Loucy (cell line): ENCODE data around the gene CYP26B1.

ENCODE experiments used
- H2AFZ ChIP-seq: fragments of 200-600 bp; sonication (generic); 2 replicates; pipeline ENCODE4 v1.6.0; 2016; ENCODE audit warnings: antibody characterized with exemption, mild to moderate bottlenecking, low read length, moderate library complexity
- H3F3A ChIP-seq: fragments of 200-600 bp; 2 replicates; pipeline ENCODE4 v1.6.0; 2016; ENCODE audit warnings: antibody characterized with exemption, low read depth, mild to moderate bottlenecking
- H3K27me3 ChIP-seq: fragments of 200-600 bp; sonication (generic); 2 replicates; pipeline ENCODE4 v1.6.1; 2014; ENCODE audit warnings: low read length, mild to moderate bottlenecking; ENCODE audit not compliant: insufficient read depth, poor library complexity, severe bottlenecking
- H3K36me3 ChIP-seq: fragments of 200-600 bp; sonication (generic); 2 replicates; pipeline ENCODE4 v1.6.1; 2016; ENCODE audit warnings: low read length; ENCODE audit not compliant: insufficient read depth
- H3K4me1 ChIP-seq: fragments of 200-600 bp; sonication (generic); 2 replicates; pipeline ENCODE4 v1.5.1; 2014; ENCODE audit warnings: low read length, mild to moderate bottlenecking; ENCODE audit not compliant: insufficient read depth, poor library complexity, severe bottlenecking
- H3K4me2 ChIP-seq: fragments of 200-600 bp; sonication (generic); 2 replicates; pipeline ENCODE4 v1.6.0; 2014; ENCODE audit warnings: antibody characterized with exemption, low read length, low read depth, mild to moderate bottlenecking; ENCODE audit not compliant: poor library complexity, severe bottlenecking
- H3K4me3 ChIP-seq: fragments of 200-600 bp; sonication (generic); 2 replicates; pipeline ENCODE4 v1.5.1; 2014; ENCODE audit warnings: low read length, mild to moderate bottlenecking, mixed read lengths; ENCODE audit not compliant: poor library complexity, severe bottlenecking
- H3K79me2 ChIP-seq: fragments of 200-600 bp; sonication (generic); 2 replicates; pipeline ENCODE4 v1.6.1; 2014; ENCODE audit warnings: low read length; ENCODE audit not compliant: insufficient read depth
- H3K9ac ChIP-seq: fragments of 200-600 bp; sonication (generic); 2 replicates; pipeline ENCODE4 v1.6.0; 2014; ENCODE audit warnings: mild to moderate bottlenecking, low read depth, low read length, moderate library complexity; ENCODE audit not compliant: poor library complexity, severe bottlenecking
- H3K9me2 ChIP-seq: fragments of 200-600 bp; sonication (generic); replicated peaks from 2 replicates; pipeline ENCODE4 v1.6.1; 2016; ENCODE audit warnings: low read depth, low read length, mixed read lengths
- H3K9me3 ChIP-seq: fragments of 200-600 bp; sonication (generic); 2 replicates; pipeline ENCODE4 v1.6.1; 2014; ENCODE audit warnings: mild to moderate bottlenecking, antibody characterized with exemption, low read length, low read depth; ENCODE audit not compliant: insufficient read depth
- H4K20me1 ChIP-seq: fragments of 200-600 bp; sonication (generic); 2 replicates; pipeline ENCODE4 v1.6.0; 2014; ENCODE audit warnings: antibody characterized with exemption, low read length, mild to moderate bottlenecking; ENCODE audit not compliant: insufficient read depth, poor library complexity, severe bottlenecking
- EZH2phosphoT487 ChIP-seq: fragments of 200-600 bp; IDR thresholded peaks from 2 replicates; pipeline ENCODE4 v1.6.1; 2018; ENCODE audit warnings: antibody characterized with exemption, mild to moderate bottlenecking, moderate library complexity, borderline replicate concordance
- TF ChIP-seq, protein P1 (sequence below): fragments of 200-600 bp; sonication (generic); conservative IDR thresholded peaks from 2 replicates; pipeline ENCODE4 v1.5.1; 2014; ENCODE audit warnings: mild to moderate bottlenecking, antibody characterized with exemption, low read length

Gene CYP26B1

DNA sequence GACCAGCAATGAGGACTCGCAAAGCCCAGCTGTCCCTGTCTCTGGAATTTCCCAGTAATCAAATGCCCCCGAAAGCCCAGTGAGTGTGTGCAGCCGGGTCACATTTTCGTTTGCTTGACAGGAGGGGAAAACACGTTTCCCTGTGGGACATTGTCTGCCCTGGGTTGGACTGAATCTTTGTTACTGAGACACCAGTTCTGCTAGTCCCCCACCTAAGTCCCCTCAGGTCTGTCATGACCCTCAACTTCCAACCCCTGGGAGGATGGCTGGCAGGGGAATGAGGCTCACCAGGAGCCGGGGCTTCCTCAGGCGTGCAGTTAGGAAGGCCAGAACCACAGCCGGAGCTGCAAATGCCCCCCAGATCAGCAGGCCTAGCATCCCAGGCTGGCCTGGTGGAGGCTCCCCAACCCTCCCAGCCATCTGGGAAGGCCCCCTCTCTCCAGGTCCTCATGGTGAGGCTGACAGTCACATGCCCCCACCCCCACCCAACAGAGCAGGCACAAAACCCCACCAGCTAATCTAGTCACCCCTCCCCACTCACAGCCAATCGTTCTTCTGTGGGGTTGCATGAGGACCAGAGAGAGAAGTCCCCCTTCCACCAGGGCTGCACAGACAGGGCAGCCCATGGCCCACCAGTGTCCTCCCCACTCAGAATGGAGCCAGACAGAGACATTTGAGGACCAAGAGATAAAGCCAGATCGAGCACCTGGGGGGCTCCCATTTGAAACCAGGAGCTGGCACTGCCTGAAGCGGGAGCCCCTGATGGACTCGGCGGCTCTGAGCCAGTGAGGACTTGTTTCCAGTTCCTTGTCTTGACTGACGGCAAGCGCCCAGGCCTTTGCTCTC, 33.6 kb downstream of the CYP26B1 start:
- Histone ChIP-seq H4K20me1 (no peaks in the 10 kb centered on the region), H3K9ac (no peak overlapping the region), H3K4me3 (no peak overlapping the region), H2AFZ (no peak overlapping the region), H3K4me2 (no peak overlapping the region), H3K79me2 (no peaks in the 10 kb centered on the region), H3K27me3 (no peaks in the 10 kb centered on the region), H3K9me2 (no peaks in the 10 kb centered on the region), H3K9me3 (no peaks in the 10 kb centered on the region; the same call in 1 of the 2 replicates), H3K36me3 (no peaks in the 10 kb centered on the region), H3K4me1 (no peaks in the 10 kb centered on the region), H3F3A (no peaks in the 10 kb centered on the region)
- no peak for TF ChIP-seq EZH2phosphoT487
- TF ChIP-seq, protein P1, sequence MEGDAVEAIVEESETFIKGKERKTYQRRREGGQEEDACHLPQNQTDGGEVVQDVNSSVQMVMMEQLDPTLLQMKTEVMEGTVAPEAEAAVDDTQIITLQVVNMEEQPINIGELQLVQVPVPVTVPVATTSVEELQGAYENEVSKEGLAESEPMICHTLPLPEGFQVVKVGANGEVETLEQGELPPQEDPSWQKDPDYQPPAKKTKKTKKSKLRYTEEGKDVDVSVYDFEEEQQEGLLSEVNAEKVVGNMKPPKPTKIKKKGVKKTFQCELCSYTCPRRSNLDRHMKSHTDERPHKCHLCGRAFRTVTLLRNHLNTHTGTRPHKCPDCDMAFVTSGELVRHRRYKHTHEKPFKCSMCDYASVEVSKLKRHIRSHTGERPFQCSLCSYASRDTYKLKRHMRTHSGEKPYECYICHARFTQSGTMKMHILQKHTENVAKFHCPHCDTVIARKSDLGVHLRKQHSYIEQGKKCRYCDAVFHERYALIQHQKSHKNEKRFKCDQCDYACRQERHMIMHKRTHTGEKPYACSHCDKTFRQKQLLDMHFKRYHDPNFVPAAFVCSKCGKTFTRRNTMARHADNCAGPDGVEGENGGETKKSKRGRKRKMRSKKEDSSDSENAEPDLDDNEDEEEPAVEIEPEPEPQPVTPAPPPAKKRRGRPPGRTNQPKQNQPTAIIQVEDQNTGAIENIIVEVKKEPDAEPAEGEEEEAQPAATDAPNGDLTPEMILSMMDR, result no peak

GRCh38 chr2:72112981-72113846, 34.4 kb downstream of the CYP26B1 start:
- H3F3A ChIP-seq, result no peaks in the 10 kb centered on the region
- H3K9ac ChIP-seq, result no peak overlapping the region
- no peak overlapping the region for H3K4me2 ChIP-seq
- no peak for TF ChIP-seq EZH2phosphoT487
- TF ChIP-seq, protein P1, result no peak
- no peaks in the 10 kb centered on the region for H3K79me2 ChIP-seq
- H4K20me1 ChIP-seq, result no peaks in the 10 kb centered on the region
- H3K36me3 ChIP-seq, result no peaks in the 10 kb centered on the region
- H3K4me3 ChIP-seq, result no peak overlapping the region
- H3K9me3 ChIP-seq, result no peaks in the 10 kb centered on the region; the same call in 1 of the 2 replicates
- H2AFZ ChIP-seq, result no peak overlapping the region
- no peaks in the 10 kb centered on the region for H3K9me2 ChIP-seq
- H3K4me1 ChIP-seq, result no peaks in the 10 kb centered on the region
- no peaks in the 10 kb centered on the region for H3K27me3 ChIP-seq

DNA sequence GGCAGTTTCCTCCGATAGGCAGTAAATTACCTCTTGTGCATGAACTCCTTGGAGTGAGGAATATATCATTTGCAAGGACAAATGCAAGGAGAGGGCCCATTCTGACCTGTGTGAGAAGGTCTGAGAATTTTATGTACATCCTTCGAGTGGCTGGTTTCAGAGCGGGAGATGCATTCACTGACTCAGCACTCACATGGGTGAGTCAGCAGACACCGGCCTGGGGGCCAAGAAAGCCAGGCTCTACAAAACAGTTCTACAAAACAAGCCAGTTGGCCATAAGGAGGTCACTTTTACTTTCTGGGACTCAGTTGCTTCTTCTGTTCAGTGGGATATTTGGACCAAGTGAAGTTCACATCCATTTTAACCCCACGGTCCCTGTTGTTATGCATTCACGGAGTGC, 35.3 kb downstream of the CYP26B1 start:
- Histone ChIP-seq H3K4me2 (no peak overlapping the region), H3F3A (no peaks in the 10 kb centered on the region), H3K27me3 (no peaks in the 10 kb centered on the region)

More for the DNA sequence above, 35.3 kb downstream of the CYP26B1 start:
- Histone ChIP-seq H3K4me3 (no peak overlapping the region), H2AFZ (no peak overlapping the region), H4K20me1 (no peaks in the 10 kb centered on the region), H3K79me2 (no peaks in the 10 kb centered on the region), H3K9me3 (no peaks in the 10 kb centered on the region; the same call in 1 of the 2 replicates), H3K4me1 (no peaks in the 10 kb centered on the region), H3K36me3 (no peaks in the 10 kb centered on the region), H3K9me2 (no peaks in the 10 kb centered on the region), H3K9ac (no peak overlapping the region)
- no peak for TF ChIP-seq EZH2phosphoT487
- TF ChIP-seq, protein P1, result no peak
